ENCODE measurements around the gene PLPP3.
"Not testable (repeated sequence)": the region's sequence is repeated elsewhere in the genome, so short reads cannot be mapped to it uniquely, and the experiment has no call there.

The PLPP3 gene

DNA sequence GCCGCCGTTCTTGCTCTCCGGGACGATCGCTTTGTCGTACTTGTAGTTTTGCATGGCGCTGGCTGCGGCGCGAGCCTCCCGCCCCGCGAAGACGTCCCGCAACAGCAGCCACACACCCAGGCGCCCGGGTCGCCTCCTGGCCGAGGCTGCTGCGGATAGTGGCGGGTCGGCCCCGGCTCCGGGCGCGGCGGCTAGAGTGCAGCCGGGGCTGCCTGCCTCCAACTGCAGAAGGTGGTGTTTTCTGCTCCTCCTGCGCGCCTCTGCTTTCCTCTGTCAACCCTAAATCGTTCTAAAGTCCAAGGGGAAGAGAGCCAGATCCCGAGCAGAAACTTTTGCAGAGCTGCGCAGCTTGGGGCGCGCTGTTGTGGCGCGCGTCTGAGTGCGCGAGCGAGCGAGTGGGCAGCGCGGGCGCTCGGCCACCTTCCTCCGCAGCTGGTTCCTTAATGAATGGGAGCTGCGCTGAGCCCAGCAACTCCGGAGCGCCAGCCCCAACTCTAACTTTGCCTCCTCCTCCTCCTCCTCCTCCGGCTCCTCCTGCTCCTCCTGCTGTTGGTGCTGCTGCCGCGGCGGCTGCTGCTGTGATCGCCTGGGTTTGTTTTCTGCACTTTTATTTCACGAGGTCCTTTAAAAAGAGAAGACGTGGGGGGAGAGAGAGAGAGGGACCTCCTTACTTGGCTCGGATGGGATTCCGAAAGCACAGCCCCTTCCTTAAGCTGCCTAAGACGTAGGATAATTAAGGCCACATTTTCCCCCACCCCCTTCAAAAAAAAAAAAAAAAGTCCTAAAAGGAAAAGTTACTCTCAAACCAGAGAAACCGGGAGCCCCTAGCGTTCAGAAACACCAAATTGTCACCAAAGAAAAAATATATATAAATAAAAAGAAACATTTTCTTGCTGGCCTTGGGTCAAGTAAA is at the start of gene PLPP3:
PLPP3 (minus strand) TSS at position 601 of the 913 bp plus-strand sequence; CDS start at position 54, 547 bp downstream.
- peak; percentile 81 for DNase-seq (ENCODE audit: low spot score)

DNA sequence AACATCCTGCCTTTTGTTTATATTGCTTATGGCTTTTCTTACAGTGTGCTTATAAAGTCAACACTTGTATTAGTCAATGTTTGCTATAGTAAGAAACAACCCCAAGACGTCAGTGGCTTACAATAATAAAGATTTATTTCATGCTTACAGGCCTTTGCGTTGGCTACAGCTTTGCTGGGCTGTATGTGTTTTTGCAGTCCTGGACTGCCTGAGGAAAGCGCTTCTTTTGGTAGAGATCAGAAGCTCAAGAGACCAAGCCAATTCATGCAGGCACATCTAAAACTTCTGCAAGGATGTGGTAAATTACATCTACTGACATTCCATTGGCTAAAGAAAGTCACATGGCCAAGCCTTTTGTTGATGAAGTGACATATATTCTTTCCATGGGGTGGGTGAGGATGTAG is 48.3 kb upstream of the PLPP3 start:
- DNase-seq (ENCODE audit: low spot score), result no peak

DNA sequence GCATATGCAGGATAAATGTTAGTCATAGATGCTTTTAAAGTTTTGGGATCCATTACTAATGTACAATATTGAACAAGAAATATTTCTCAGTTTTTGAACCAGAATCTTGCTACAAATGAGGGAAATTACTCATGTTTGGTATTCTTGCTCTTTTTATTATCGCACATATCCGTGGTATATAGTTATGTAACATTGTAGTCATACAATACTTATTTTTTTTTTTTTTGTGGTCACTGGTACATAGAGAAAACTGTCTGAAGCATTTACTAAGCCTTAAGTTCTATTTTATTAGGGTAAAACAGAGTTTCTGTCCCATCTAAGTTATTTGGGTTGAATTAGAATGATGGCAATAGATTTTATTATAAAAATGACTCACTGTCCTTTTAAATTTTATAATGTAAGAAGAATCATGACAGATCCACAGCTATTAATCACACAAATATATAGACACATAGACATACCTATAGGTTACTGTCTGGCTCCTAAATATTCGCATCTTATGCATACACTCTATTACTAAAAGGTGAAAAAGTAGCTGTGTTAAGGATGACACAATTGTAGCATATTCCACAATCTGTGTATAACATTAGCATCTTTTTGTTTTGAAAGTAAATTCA is 47.8 kb upstream of the PLPP3 start:
- DNase-seq (ENCODE audit: low spot score), result no peak

DNA sequence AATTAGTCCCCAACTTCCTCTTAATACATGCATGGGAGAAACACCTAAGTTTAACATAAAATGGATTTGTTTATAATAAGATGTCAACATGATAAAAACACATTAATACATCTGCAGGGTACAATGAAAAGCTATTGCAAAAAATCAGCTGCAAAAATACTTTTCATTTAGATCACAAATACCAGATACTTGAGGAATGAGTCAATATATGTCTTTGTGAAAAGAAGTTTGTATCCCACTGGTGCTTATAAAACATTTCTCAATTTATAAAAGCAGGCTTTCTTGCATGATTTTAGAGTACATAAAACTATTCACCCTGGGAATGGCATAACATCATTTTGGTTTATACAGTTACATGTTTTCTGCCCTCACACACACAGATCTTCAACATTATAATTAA is 47.2 kb upstream of the PLPP3 start:
- DNase-seq (ENCODE audit: low spot score), result no peak

DNA sequence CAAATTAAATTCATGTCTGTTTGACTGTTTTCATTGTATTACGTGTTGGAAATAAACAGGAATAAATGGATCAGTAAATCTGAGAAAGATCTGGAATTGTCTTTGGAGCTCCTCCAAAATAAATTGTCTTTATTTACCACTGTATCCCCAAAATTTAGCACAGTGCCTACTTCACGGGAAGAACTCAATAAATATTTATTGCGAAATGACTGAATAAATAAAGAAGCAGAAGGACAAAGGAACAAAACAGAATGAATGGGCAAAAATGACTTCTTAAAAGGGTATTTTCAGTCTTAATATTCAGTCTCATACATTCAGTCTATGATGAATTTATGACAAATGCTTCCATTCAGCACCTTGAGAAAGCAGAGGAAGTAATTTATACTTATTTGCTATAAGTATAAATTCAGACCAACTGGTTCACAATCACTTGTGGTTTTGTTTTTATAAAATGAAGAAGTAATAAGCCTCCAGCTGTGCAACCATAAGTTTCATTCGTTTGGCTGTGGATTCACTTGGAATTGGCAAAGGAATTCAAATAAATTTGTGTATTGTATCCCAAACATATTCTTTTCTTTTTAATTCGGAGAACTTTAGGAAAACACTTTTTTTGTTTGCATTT is 46.6 kb upstream of the PLPP3 start:
- no peak for DNase-seq (ENCODE audit: low spot score)

DNA sequence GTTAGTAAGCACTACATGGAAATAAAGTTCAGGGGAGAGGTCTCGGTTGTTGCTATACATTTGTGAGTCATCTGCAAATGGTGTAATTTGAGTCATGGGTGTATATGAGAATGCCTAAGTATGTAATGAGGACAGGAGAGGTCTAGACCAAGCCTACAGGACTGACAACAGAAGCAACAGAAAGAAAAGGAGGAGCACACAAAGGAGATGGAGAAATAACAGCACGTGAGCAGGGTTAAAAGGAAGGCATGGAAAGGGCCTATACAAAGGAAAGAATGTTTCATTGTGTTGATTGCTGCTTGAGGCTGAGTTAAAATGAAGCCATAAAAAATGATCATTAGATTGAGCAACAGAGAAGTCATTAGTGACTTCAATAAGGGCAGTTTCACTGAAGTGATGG is 37.8 kb upstream of the PLPP3 start:
- DNase-seq (ENCODE audit: low spot score), result no peak

DNA sequence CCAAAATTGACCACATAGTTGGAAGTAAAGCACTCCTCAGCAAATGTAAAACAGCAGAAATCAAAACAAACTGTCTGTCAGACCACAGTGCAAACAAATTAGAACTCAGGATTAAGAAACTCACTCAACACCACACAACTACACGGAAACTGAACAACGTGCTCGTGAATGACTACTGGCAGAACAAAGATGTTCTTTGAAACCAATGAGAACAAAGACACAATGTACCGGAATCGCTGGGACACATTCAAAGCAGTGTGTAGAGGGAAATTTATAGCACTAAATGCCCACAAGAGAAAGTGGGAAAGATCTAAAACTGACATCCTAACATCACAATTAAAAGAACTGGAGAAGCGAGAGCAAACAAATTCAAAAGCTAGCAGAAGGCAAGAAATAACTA is 31.4 kb upstream of the PLPP3 start:
- DNase-seq (ENCODE audit: low spot score), result not testable (repeated sequence)

DNA sequence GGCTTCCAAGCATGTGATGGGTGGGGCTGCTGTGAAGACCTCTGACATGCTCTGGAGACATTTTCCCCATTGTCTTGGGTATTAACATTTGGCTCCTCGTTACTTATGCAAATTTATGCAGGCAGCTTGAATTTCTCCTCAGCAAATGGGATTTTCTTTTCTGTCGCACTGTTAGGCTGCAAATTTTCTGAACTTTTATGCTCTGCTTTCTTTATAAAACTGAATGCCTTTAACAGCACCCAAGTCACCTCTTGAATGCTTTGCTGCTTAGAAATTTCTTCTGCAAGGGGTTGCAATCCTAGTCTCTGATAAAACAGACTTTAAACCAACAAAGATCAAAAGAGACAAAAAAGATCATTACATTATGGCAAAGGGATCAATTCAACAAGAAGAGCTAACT is 30.7 kb upstream of the PLPP3 start:
- DNase-seq (ENCODE audit: low spot score), result not testable (repeated sequence)

DNA sequence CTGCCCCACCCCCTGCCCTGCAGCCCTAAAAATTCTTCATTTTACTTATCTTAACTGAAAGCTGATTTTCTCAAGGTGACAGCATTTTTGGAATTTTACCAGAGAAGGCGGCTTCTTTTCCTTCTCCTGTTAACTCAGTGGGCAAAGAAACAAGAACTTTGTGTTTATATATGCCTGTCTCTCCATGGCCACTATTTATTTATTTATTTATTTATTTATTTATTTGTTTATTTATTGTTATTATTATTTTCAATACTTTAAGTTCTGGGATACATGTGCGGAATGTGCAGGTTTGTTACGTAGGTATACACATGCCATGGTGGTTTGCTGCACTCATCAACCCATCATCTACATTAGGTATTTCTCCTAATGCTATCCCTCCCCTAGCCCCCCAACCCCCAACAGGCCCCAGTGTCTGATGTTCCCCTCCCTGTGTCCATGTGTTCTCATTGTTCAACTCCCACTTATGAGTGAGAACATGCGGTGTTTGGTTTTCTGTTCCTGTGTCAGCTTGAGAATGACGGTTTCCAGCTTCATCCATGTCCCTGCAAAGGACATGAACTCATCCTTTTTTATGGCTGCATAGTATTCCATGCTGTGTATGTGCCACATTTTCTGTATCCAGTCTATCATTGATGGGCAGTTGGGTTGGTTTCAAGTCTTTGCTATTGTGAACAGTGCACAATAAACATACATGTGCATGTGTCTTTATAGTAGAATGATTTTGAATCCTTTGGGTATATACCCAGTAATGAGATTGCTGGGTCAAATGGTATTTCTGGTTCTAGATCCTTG is 16.2 kb upstream of the PLPP3 start:
- not testable (repeated sequence) for DNase-seq (ENCODE audit: low spot score)

DNA sequence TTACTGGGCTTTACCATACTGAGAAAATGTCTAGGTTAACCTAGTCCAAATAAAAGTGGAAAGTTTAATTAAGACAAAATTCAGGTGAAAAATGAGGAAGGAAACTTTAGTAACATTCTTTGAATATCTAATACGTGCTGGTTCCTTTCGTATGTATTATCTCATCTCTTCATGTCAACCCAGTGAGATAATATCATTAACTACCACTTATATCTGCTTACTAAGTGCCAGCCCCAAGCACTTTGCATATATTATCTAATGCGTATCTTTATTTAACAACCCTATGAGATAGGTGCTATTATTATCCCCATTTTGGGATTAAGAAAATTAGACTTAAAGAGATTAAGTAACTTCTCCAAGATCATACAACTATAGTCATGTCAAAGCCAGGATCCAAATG is 12.5 kb upstream of the PLPP3 start:
- DNase-seq (ENCODE audit: low spot score), result no peak

DNA sequence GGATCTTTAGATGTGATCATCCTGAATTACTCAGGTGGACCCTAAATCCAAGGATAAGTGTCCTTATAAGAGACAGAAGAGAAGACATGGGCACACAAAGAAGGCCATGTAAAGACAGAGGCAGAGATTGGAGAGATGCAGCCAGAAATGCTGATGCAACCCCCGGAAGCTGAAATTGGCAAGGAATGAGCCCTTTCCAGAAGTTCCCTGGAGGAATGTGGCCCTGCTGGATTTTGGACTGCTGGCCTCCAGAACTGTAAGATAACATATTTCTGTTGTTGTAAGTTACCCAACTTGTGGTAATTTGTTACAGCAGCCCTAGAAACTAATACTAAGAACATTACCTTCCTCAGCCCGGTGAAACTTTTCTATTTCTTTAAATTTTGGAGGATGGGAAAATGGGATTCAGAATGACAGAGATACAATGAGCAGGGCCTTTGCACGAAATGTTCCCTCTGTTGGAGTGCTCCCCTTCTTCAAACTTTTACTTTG is 11.2 kb upstream of the PLPP3 start:
- no peak for DNase-seq (ENCODE audit: low spot score)

DNA sequence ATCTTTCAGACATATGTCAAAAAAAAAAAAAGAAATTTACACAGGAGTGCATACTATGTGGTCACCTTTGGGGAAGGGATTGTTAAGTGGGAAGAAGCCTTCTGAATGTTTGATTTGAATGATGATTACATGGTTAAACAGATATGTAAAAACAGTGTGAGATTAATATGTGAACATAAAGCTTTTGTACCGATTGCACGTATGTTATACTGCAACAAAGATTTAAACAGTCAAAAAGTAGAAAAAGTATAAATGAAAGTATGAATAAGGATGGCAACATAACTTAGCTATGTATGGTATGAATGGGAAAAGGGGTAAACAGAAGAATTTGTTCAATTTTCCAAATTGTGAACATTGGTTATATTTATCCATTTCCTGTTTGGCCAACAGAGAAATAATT is 10.0 kb upstream of the PLPP3 start:
- DNase-seq (ENCODE audit: low spot score), result no peak

DNA sequence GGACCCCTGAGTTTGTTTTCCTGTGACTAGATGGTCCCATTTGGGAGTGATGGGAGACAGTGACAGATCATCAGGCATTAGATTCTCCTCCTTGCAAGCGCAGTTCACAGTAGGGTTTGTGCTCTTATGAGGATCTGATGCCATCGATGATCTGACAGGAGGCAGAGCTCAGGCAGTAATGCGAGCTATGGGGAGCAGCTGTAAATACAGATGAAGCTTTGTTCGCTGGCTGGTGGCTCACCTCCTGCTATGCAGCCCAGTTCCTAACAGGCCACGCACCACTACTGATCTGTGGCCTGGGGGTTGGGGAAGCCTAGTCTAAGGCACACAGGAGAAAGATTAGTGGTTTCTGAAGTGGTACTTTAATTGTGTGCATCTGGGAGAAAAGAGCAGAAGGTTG is 7.1 kb upstream of the PLPP3 start:
- no peak for DNase-seq (ENCODE audit: low spot score)

DNA sequence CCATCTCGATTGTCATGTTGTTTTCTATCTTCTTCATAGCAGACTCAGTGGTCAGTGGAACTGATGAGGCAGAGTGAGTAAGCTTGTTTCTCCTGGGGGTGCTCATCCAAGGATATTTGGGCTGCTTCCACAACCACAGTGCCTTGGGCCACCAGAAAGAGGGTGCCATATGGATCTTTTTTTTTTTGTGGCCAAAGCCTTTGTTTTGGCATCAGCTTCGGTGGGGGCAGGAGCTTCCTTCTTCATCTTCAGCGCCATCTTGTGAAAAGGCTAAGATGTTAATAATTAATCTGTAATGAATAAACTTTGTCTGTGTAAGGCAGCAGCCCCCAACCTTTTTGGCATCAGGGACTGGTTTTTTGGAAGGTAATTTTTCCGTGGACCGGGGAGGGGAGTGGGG is 6.6 kb upstream of the PLPP3 start:
- no peak for DNase-seq (ENCODE audit: low spot score)

DNA sequence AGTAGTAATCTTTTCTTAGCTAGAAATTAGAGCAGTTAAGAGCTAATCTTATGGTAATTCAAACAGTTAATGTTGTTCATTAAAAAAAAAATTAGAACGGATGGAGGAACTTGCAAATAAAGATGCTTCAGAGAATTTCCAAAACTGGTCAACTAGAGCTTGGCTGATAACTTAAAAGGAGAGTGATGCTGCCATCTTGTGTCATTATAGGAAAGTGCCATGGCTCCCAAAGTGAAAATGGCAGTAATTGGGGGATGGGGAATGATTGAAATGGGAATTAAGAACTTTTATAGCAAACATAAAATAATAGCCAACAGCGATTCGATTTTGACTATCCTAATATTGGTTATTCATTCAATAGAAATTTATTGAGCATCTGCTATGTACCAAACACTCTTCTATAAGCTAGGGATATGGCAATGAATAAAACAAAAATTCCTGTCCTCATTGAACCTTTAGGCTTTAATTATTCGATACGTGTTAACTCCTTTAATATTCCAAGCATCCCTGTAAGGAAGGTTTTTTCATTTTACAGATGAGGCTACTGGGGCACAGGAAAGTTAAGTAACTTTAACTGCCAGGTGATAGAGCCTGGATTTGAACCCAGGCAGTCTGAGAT is 5.7 kb upstream of the PLPP3 start:
- DNase-seq (ENCODE audit: low spot score), result peak; percentile 86

DNA sequence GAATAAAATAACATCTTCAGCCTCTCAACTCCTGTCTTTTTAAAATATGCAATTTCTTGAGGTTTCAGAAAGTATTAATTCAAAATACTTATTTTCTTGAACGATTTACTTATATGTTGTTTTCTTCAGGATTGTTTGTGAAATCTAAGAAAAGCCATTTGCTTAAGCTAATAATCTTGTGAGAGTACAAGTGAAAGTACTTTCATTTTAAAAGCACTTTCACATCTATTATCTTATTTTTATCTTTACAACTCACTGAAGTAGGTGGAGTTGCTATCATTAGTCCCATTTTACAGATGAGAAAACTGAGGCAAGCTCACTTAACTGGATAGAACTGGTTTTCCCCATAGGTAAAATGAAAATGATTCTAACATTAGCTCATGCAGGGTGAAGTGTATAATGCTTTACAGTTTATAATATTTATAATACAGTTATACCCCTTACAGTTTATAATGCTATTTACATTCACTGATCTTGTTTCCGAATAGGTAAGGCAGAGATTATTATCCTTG is 4.7 kb upstream of the PLPP3 start:
- DNase-seq (ENCODE audit: low spot score), result peak; percentile 1

DNA sequence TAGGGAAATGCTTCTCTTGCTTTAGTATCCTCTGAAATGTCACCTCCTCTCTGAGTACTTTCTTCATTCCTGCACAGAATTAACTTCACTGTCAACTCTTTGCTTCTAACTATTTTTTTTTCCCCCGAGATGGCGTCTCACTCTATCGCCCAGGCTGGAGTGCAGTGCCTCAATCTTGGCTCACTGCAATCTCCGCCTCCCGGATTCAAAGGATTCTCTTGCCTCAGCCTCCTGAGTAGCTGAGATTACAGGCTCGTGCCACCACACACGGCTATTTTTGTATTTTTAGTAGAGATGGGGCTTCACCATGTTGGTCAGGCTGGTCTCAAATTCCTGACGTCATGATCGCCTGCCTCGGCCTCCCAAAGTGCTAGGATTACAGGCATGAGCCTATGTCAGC is 1.4 kb upstream of the PLPP3 start:
- no peak for DNase-seq (ENCODE audit: low spot score)

DNA sequence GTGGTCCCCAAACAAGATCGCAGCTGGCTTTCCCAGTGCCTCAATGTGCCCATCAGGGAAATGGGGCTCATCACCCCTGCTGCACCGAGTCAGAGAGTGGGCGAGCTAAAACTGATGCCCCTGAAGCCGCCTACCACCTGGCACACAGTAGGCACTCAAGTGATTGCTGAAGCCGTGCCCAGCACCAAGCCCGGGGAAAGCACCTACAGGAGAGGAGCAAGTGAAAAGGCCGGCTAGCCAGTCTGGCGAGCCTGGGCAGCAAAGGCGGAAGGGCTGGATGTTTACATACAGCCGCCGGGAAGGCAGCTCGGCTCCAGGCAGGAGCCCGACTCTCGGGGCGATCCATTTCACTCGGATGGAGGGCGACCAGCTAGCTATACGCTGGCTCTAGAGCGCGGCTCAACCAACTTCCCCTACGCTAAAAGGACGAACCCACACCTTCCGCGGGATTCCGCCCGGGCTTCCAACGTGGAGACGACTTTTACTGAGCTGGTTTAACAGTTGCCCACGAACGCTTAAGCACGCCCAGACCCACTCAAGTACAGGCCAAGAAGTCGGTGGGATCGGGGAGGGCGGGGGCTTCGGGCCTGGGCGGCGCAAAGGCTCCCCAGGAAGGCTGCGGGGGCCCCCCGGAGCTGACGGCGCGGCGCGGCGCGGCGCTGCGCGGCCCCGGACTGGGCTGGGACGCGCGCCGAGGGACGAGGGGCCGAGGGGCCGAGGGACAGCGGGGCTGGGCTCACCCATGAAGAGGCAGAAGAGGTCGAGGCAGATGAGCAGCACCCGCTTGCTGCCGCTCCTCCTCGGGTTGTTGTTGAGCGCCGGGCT is 1.0 kb downstream of the PLPP3 start:
- DNase-seq (ENCODE audit: low spot score), result peak; percentile 32

DNA sequence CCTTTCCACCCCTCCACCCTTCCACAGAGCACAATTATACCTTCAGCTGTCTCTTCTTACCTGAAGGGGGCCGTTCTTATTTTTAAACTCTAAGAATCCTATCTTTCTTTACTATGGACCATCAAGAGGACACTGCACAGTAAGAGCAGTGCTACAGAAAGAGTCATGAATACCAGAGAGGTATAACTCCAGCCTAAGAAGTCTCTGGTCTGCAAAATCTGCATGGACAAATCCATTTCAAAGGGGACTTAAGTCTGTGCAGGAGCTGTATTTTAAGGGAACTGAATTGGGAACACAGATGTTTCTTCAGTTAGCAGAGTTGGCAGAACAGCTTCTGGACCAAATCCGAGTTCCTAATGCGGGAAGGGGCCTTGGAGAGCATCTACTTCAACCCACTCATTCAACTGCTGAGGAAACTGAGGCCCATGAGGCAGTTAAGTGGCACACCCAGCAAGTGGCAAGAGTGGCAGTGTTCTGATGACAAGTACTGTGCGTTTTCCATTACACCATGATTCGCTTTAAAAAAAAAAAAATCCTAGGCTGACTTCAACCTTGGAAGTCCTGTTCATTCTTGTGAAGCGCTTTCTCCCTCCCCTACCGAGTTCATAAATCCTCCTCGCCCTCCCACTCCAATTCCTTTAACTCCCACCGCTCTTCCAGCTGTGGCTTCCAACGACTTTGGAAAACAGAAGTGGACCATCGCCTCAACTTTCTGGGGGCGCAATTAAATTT is 1.8 kb downstream of the PLPP3 start:
- peak; percentile 58 for DNase-seq (ENCODE audit: low spot score)

All from pons (tissue), 1 donor.